Measurements from ENCODE around the gene ECT2.
"Not testable (repeated sequence)": the region's sequence is repeated elsewhere in the genome, so short reads cannot be mapped to it uniquely, and the experiment has no call there.

The ECT2 gene

GRCh38 chr3:172808969-172809546 is 58.5 kb downstream of the ECT2 start:
- Histone ChIP-seq H3K36me3 (ENCODE audit: insufficient read depth, low read length) (peaks cover 13% of the 10 kb centered on the region), H3K4me1 (ENCODE audit: control insufficient read depth, insufficient read depth, low read length, unreplicated experiment) (no peaks in the 10 kb centered on the region), H3K79me2 (ENCODE audit: control insufficient read depth, insufficient read depth, low read length, unreplicated experiment) (no peaks in the 10 kb centered on the region), H3K27me3 (ENCODE audit: insufficient read depth, low read length) (no peaks in the 10 kb centered on the region), H3K27ac (ENCODE audit: low read depth, low read length) (no peak overlapping the region), H3K4me3 (ENCODE audit: low read depth, low read length) (no peak overlapping the region), H2AFZ (ENCODE audit: low read length, unreplicated experiment) (no peak overlapping the region)

- Histone ChIP-seq H3K27me3 (ENCODE audit: insufficient read depth, low read length) (no peaks in the 10 kb centered on the region), H2AFZ (ENCODE audit: low read length, unreplicated experiment) (no peak overlapping the region), H3K4me1 (ENCODE audit: control insufficient read depth, insufficient read depth, low read length, unreplicated experiment) (no peaks in the 10 kb centered on the region), H3K4me3 (ENCODE audit: low read depth, low read length) (no peak overlapping the region), H3K36me3 (ENCODE audit: insufficient read depth, low read length) (peaks cover 22% of the 10 kb centered on the region), H3K79me2 (ENCODE audit: control insufficient read depth, insufficient read depth, low read length, unreplicated experiment) (no peaks in the 10 kb centered on the region), H3K27ac (ENCODE audit: low read depth, low read length) (no peak overlapping the region)
These were observed 60.6 kb downstream of the ECT2 start for GRCh38 chr3:172811099-172811498.

- Histone ChIP-seq H3K4me3 (ENCODE audit: low read depth, low read length) (no peak overlapping the region), H3K36me3 (ENCODE audit: insufficient read depth, low read length) (peaks cover 21% of the 10 kb centered on the region)
These were observed 62.9 kb downstream of the ECT2 start for GRCh38 chr3:172813462-172813861.

GRCh38 chr3:172814738-172815137 is 64.2 kb downstream of the ECT2 start:
- Histone ChIP-seq H3K27ac (ENCODE audit: low read depth, low read length) (no peak overlapping the region), H3K79me2 (ENCODE audit: control insufficient read depth, insufficient read depth, low read length, unreplicated experiment) (no peaks in the 10 kb centered on the region), H2AFZ (ENCODE audit: low read length, unreplicated experiment) (no peak overlapping the region), H3K36me3 (ENCODE audit: insufficient read depth, low read length) (peaks cover 27% of the 10 kb centered on the region), H3K4me1 (ENCODE audit: control insufficient read depth, insufficient read depth, low read length, unreplicated experiment) (no peaks in the 10 kb centered on the region), H3K27me3 (ENCODE audit: insufficient read depth, low read length) (no peaks in the 10 kb centered on the region), H3K4me3 (ENCODE audit: low read depth, low read length) (no peak overlapping the region)

More at GRCh38 chr3:172813462-172813861, 62.9 kb downstream of the ECT2 start:
- no peaks in the 10 kb centered on the region for H3K4me1 ChIP-seq (ENCODE audit: control insufficient read depth, insufficient read depth, low read length, unreplicated experiment)
- no peak overlapping the region for H3K27ac ChIP-seq (ENCODE audit: low read depth, low read length)
- H2AFZ ChIP-seq (ENCODE audit: low read length, unreplicated experiment) = no peak overlapping the region
- H3K27me3 ChIP-seq (ENCODE audit: insufficient read depth, low read length) = no peaks in the 10 kb centered on the region
- no peaks in the 10 kb centered on the region for H3K79me2 ChIP-seq (ENCODE audit: control insufficient read depth, insufficient read depth, low read length, unreplicated experiment)

GRCh38 chr3:172815857-172816256 is 65.3 kb downstream of the ECT2 start:
- Histone ChIP-seq H3K4me1 (ENCODE audit: control insufficient read depth, insufficient read depth, low read length, unreplicated experiment) (no peaks in the 10 kb centered on the region), H2AFZ (ENCODE audit: low read length, unreplicated experiment) (no peak overlapping the region), H3K36me3 (ENCODE audit: insufficient read depth, low read length) (peaks cover 38% of the 10 kb centered on the region)

GRCh38 chr3:172816281-172816680 is 65.8 kb downstream of the ECT2 start:
- H2AFZ ChIP-seq (ENCODE audit: low read length, unreplicated experiment) = no peak overlapping the region
- no peak overlapping the region for H3K27ac ChIP-seq (ENCODE audit: low read depth, low read length)
- H3K27me3 ChIP-seq (ENCODE audit: insufficient read depth, low read length) = no peaks in the 10 kb centered on the region
- no peak overlapping the region for H3K4me3 ChIP-seq (ENCODE audit: low read depth, low read length)
- no peaks in the 10 kb centered on the region for H3K4me1 ChIP-seq (ENCODE audit: control insufficient read depth, insufficient read depth, low read length, unreplicated experiment)
- no peaks in the 10 kb centered on the region for H3K79me2 ChIP-seq (ENCODE audit: control insufficient read depth, insufficient read depth, low read length, unreplicated experiment)
- peaks cover 42% of the 10 kb centered on the region for H3K36me3 ChIP-seq (ENCODE audit: insufficient read depth, low read length)

More at GRCh38 chr3:172815857-172816256, 65.3 kb downstream of the ECT2 start:
- H3K27me3 ChIP-seq (ENCODE audit: insufficient read depth, low read length) = no peaks in the 10 kb centered on the region
- no peak overlapping the region for H3K4me3 ChIP-seq (ENCODE audit: low read depth, low read length)
- no peak overlapping the region for H3K27ac ChIP-seq (ENCODE audit: low read depth, low read length)
- no peaks in the 10 kb centered on the region for H3K79me2 ChIP-seq (ENCODE audit: control insufficient read depth, insufficient read depth, low read length, unreplicated experiment)

- H3K4me1 ChIP-seq (ENCODE audit: control insufficient read depth, insufficient read depth, low read length, unreplicated experiment) = no peaks in the 10 kb centered on the region
- no peaks in the 10 kb centered on the region for H3K27me3 ChIP-seq (ENCODE audit: insufficient read depth, low read length)
- H3K27ac ChIP-seq (ENCODE audit: low read depth, low read length) = no peak overlapping the region
- H3K79me2 ChIP-seq (ENCODE audit: control insufficient read depth, insufficient read depth, low read length, unreplicated experiment) = no peaks in the 10 kb centered on the region
- no peak overlapping the region for H3K4me3 ChIP-seq (ENCODE audit: low read depth, low read length)
- H3K36me3 ChIP-seq (ENCODE audit: insufficient read depth, low read length) = peaks cover 46% of the 10 kb centered on the region
- H2AFZ ChIP-seq (ENCODE audit: low read length, unreplicated experiment) = no peak overlapping the region
These were observed 66.4 kb downstream of the ECT2 start for GRCh38 chr3:172816968-172817367.

- Histone ChIP-seq H3K79me2 (ENCODE audit: control insufficient read depth, insufficient read depth, low read length, unreplicated experiment) (no peaks in the 10 kb centered on the region), H3K36me3 (ENCODE audit: insufficient read depth, low read length) (peaks cover 51% of the 10 kb centered on the region), H3K4me1 (ENCODE audit: control insufficient read depth, insufficient read depth, low read length, unreplicated experiment) (no peaks in the 10 kb centered on the region), H2AFZ (ENCODE audit: low read length, unreplicated experiment) (no peak overlapping the region), H3K27me3 (ENCODE audit: insufficient read depth, low read length) (no peaks in the 10 kb centered on the region), H3K4me3 (ENCODE audit: low read depth, low read length) (no peak overlapping the region), H3K27ac (ENCODE audit: low read depth, low read length) (no peak overlapping the region)
These were observed 70.0 kb downstream of the ECT2 start for GRCh38 chr3:172820492-172820891.

GRCh38 chr3:172824229-172824628 is 73.7 kb downstream of the ECT2 start:
- Histone ChIP-seq H3K27me3 (ENCODE audit: insufficient read depth, low read length) (no peaks in the 10 kb centered on the region), H3K36me3 (ENCODE audit: insufficient read depth, low read length) (peaks cover 47% of the 10 kb centered on the region), H2AFZ (ENCODE audit: low read length, unreplicated experiment) (no peak overlapping the region)

GRCh38 chr3:172827231-172827630 is 76.7 kb downstream of the ECT2 start:
- not testable (repeated sequence) for H3K79me2 ChIP-seq (ENCODE audit: control insufficient read depth, insufficient read depth, low read length, unreplicated experiment); H3K27ac ChIP-seq (ENCODE audit: low read depth, low read length); H3K4me3 ChIP-seq (ENCODE audit: low read depth, low read length); H3K4me1 ChIP-seq (ENCODE audit: control insufficient read depth, insufficient read depth, low read length, unreplicated experiment); H3K27me3 ChIP-seq (ENCODE audit: insufficient read depth, low read length); H2AFZ ChIP-seq (ENCODE audit: low read length, unreplicated experiment)
- H3K36me3 ChIP-seq (ENCODE audit: insufficient read depth, low read length) = peaks cover 17% of the 10 kb centered on the region

More at GRCh38 chr3:172824229-172824628, 73.7 kb downstream of the ECT2 start:
- no peaks in the 10 kb centered on the region for H3K79me2 ChIP-seq (ENCODE audit: control insufficient read depth, insufficient read depth, low read length, unreplicated experiment)
- H3K4me1 ChIP-seq (ENCODE audit: control insufficient read depth, insufficient read depth, low read length, unreplicated experiment) = no peaks in the 10 kb centered on the region
- no peak overlapping the region for H3K27ac ChIP-seq (ENCODE audit: low read depth, low read length)
- H3K4me3 ChIP-seq (ENCODE audit: low read depth, low read length) = no peak overlapping the region

- H3K4me3 ChIP-seq (ENCODE audit: low read depth, low read length) = no peak overlapping the region
- H3K79me2 ChIP-seq (ENCODE audit: control insufficient read depth, insufficient read depth, low read length, unreplicated experiment) = no peaks in the 10 kb centered on the region
- H3K27me3 ChIP-seq (ENCODE audit: insufficient read depth, low read length) = 0 out of 2 replicates have a peak, but pooled peaks cover 3% of the 10 kb centered on the region
- H3K4me1 ChIP-seq (ENCODE audit: control insufficient read depth, insufficient read depth, low read length, unreplicated experiment) = no peaks in the 10 kb centered on the region
- no peaks in the 10 kb centered on the region for H3K36me3 ChIP-seq (ENCODE audit: insufficient read depth, low read length)
- no peak overlapping the region for H2AFZ ChIP-seq (ENCODE audit: low read length, unreplicated experiment)
- no peak overlapping the region for H3K27ac ChIP-seq (ENCODE audit: low read depth, low read length)
These were observed 82.5 kb downstream of the ECT2 start for GRCh38 chr3:172832983-172833382.
